ENCODE results near the gene KIAA1755.

DNA sequence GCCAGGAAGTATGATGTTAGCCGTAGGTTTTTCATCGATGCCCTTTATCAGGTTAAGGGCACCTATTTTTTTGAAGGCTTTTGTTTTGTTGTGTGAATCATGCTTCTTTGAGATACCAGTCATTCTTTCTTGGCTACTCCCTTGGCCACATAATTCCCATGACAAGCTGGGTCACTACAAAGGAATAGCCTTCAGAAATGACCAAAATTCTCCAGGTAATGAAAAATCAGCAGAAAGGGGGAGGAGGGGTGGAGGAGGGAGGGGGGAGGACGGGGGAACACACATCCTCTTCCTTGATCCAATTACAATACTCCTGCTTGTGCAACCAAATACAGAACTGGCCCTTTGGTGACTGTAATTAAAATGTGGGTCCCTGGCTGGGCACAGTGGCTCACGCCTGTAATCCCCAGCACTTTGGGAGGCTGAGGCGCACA is 73.7 kb downstream of the KIAA1755 start:
- TF ChIP-seq, protein P1, sequence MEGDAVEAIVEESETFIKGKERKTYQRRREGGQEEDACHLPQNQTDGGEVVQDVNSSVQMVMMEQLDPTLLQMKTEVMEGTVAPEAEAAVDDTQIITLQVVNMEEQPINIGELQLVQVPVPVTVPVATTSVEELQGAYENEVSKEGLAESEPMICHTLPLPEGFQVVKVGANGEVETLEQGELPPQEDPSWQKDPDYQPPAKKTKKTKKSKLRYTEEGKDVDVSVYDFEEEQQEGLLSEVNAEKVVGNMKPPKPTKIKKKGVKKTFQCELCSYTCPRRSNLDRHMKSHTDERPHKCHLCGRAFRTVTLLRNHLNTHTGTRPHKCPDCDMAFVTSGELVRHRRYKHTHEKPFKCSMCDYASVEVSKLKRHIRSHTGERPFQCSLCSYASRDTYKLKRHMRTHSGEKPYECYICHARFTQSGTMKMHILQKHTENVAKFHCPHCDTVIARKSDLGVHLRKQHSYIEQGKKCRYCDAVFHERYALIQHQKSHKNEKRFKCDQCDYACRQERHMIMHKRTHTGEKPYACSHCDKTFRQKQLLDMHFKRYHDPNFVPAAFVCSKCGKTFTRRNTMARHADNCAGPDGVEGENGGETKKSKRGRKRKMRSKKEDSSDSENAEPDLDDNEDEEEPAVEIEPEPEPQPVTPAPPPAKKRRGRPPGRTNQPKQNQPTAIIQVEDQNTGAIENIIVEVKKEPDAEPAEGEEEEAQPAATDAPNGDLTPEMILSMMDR (IDR thresholded peaks at IDR 0.05), result no peak
- TF ChIP-seq POLR2A (IDR thresholded peaks at IDR 0.05), result no peak
- TF ChIP-seq EP300 (IDR thresholded peaks at IDR 0.05), result no peak
